ENCODE data around the gene RNF166. TPM values are rescaled to one million over a fixed set of nuclear protein-coding genes. Genes with fewer than 3 reads are reported as not detected.

The RNF166 gene
- total RNA-seq, 1 donor from 2014 or later: 36.0 TPM

GRCh38 chr16:88695218-88695617, 11.0 kb downstream of the RNF166 start:
- DNase-seq (ENCODE audit: extremely low read depth, low read depth, low spot score): no peak

- DNase-seq (ENCODE audit: extremely low read depth, low read depth, low spot score): no peak
Measured at GRCh38 chr16:88694221-88695087, 11.8 kb downstream of the RNF166 start.

GRCh38 chr16:88693420-88694177, 12.6 kb downstream of the RNF166 start:
- no peak for DNase-seq (ENCODE audit: extremely low read depth, low read depth, low spot score)

- no peak for DNase-seq (ENCODE audit: extremely low read depth, low read depth, low spot score)
Measured at GRCh38 chr16:88692861-88693260, 13.3 kb downstream of the RNF166 start.

DNA sequence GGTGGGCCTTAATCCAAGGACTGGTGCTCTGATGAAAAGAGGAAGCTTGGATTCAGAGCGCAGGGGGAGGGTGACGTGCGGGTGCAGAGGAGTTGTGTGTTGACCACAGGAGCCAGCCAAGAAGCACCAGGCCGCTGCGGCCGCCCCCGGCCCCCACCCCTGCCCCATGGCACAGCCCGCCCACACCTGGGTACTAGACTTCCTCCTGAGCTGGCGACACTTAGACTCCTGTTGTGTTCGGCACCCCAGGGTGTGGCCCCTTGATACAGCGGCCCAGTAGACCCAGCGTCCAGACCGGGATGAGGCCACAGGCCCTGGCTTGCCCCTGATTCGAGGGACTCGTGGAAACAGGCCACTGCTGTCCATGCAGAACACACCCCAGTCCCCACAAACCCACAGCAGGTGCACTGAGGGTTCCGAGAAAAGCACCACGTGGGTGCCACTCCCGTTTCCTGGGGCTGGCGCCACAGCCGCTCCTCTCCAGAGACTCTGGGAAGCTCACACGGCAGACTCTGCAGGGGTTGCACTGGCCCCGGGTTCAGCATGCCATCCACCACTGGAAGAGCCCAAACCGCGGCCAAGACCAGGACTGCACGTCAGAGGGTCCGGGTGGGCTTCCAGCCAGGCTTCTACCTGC, 14.2 kb downstream of the RNF166 start:
- no peak for DNase-seq (ENCODE audit: extremely low read depth, low read depth, low spot score)

DNA sequence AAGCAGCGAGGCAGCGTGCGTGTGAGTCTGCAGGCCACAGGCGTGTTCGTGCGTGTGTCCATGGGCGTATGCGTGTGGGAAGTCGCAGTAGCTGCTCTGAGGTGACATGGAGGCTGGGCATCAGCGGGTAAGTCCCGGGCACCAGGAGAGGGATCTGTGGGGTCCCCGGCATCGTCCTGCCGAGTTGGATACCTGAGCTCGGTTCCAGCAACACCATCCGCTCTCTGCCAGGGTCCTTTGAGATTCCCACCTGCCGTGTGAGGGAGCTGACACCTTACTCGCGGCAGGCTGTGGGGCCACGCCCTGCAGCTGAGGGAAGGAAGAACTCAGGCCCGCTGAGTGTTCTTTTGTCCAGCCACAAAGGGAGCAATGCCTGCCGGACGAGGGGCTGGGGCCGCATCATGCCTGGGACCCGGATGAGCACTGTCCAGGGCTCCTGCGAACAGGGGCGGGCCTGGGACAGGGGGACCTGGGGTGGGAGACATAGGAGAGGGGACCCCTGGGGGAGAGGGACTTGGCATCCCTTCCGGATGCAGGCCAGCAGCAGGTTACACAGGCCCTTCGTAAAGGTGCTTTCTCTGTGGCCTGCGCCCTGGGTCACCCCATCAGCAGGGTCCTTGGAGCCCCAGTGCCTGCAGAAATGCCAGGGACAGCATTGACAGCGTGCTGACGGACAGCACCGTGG, 14.9 kb downstream of the RNF166 start:
- no peak for DNase-seq (ENCODE audit: extremely low read depth, low read depth, low spot score)

GRCh38 chr16:88690341-88691128, 15.7 kb downstream of the RNF166 start:
- DNase-seq (ENCODE audit: extremely low read depth, low read depth, low spot score): no peak

GRCh38 chr16:88688013-88688778, 18.0 kb downstream of the RNF166 start:
- no peak for DNase-seq (ENCODE audit: extremely low read depth, low read depth, low spot score)

GRCh38 chr16:88687676-88688012, 18.6 kb downstream of the RNF166 start:
- no peak for DNase-seq (ENCODE audit: extremely low read depth, low read depth, low spot score)

- no peak for DNase-seq (ENCODE audit: extremely low read depth, low read depth, low spot score)
Measured at GRCh38 chr16:88687254-88687576, 19.0 kb downstream of the RNF166 start.

GRCh38 chr16:88686439-88687253, 19.6 kb downstream of the RNF166 start, which contains the start of gene SNAI3:
TSS of gene SNAI3 (minus strand) at chr16:88686507. CDS start at chr16:88686406, 101 bp downstream.
- no peak for DNase-seq (ENCODE audit: extremely low read depth, low read depth, low spot score)

DNA sequence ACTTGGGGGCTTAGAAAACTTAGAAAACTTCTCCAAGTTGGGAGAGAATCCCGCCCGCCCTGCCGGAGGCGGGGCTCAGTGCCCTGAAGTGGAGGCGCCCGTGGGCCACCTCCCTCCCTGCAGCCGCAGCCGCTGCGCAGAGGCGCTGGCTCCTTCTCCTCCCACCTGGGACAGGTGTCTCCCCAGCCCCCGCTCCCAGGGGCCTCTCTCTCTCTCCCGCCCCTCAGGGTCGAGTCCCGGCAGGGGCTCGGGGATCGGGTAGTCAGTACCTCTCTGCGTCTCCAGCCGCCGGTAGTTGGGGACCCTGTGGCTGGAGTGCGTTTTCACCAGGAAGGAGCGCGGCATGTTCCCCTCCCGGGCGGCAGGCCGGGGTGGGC, 20.2 kb downstream of the RNF166 start:
- DNase-seq (ENCODE audit: extremely low read depth, low read depth, low spot score): no peak

GRCh38 chr16:88685156-88686061, 20.8 kb downstream of the RNF166 start:
- no peak for DNase-seq (ENCODE audit: extremely low read depth, low read depth, low spot score)

- DNase-seq (ENCODE audit: extremely low read depth, low read depth, low spot score): no peak
Measured at GRCh38 chr16:88684569-88685155, 21.5 kb downstream of the RNF166 start.

DNA sequence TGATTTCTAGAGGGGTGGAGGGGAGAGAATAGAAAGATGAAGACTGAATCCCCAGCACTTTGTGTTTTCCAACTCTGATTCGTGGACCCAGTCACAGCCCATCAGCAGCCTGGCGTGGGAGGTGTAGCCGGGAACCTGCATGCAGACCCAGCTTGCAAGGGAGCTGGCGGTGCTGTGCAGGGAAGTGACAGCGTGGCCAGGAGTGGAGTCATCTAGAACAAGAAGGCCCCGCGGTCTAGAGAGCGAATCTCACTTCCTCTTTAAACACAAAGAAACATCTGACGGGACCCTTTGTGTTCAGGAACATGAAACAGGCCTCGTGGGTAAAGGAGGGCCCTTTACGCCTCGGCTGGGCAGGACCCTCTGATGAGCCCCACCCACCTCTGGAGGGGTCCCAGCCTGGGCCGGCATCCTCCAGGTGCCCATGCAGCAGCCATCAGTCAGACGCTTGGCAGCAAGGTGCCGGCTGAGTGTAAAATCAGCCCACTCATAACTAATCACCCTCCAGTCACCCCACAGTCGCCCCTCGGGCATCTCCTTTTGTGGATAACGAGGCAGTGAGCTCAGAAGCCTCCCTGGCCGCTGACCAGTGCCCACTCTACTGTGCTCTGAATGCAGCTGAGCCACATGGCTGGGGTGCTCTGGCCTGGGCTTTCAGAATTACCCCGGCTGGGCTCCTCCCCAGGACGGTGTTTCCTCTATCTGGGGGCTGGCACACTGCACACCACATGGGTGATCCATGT, 24.3 kb downstream of the RNF166 start:
- DNase-seq (ENCODE audit: extremely low read depth, low read depth, low spot score): no peak

DNA sequence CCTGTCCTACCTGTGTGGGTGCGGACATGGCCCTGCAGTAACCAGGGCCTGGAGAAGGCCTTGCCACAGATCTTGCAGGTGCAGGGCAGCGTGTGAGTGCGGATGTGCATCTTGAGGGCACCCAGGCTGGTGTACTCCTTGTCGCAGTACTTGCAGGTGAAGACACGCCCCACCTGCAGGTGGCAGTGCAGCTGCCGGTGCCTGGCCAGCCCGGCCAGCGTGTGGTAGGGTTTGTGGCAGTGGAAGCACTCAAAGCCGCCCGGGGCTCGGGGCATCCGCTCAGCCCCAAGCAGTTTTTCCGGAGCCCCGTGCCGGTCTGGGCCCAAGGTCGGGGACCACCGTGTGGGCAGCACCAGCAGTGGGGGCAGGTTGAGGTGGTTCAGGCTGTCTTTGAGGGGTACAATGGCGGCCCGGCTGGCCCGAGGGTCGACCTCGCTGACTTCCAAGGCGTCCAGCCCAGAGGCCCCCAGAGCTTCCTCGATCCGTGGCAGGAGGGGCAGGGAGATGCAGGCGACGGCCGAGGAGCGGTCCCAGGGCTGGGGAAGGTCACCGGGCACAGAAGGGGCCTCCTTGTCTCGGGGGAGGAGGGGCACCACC, 25.0 kb downstream of the RNF166 start:
- no peak for DNase-seq (ENCODE audit: extremely low read depth, low read depth, low spot score)
